Ramos (cell line): ENCODE results near the gene PHACTR2.
"Not testable (repeated sequence)": the region's sequence is repeated elsewhere in the genome, so short reads cannot be mapped to it uniquely, and the experiment has no call there.

Experiments
- in situ Hi-C: fragments of 300-500 bp; cut with MboI; formaldehyde crosslinking; loops from one replicate; pipeline ENCODE4 v1.14.3; 2022; ENCODE audit warnings: low sequenced_read_pairs; ENCODE audit not compliant: unreplicated experiment

The PHACTR2 gene

DNA sequence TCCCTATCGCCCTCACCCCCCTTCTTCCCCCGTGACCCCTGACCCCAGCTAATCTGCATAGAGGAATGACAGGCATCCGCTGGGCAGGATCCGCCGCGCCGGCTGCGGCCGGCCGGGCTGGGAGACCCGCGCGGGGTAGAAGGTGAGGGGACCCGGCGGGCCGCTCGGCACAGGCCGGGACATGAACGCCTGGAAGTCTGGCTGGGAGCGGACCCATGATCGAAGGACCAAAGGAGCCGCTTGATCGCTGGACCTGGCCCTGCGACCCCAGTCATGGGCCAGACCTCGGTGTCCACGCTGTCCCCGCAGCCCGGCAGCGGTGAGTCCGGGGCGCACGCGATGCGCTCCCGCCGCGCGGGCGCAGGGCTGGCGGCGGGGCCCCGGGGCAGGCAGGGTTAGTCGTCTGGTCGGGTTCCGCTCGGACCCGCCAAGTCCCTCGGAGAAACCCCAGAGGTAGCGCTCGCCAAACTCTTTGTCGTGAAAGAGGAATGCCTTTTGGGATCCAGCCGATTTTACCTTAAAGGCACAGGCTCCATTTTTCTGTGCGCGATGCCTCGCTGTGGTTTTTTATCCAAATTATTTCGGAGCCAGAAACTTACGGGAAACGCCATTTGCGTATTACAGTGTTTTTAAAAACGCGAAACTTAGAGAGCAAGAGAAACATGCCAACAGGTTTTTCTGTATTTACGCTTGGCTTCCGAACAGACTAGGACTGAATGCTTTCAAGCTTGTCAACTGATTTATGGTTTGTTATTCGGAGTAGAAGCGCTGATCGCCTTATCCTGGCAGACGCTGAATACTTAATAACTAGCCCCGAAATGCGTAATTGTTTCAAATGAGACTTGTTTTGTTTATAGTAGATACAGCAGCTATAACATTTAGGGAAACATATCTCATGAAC is at the start of gene PHACTR2:
PHACTR2 (plus strand) TSS at position 75 of the 901 bp plus-strand sequence; CDS start at position 274, 199 bp downstream.
- in situ Hi-C loops = no loop called here

- in situ Hi-C loops = no loop called here
Measured at GRCh38 chr6:143629104-143630080, 48.4 kb upstream of the PHACTR2 start.

- in situ Hi-C loops = not testable (repeated sequence)
Measured at GRCh38 chr6:143631196-143631595, 46.6 kb upstream of the PHACTR2 start.

DNA sequence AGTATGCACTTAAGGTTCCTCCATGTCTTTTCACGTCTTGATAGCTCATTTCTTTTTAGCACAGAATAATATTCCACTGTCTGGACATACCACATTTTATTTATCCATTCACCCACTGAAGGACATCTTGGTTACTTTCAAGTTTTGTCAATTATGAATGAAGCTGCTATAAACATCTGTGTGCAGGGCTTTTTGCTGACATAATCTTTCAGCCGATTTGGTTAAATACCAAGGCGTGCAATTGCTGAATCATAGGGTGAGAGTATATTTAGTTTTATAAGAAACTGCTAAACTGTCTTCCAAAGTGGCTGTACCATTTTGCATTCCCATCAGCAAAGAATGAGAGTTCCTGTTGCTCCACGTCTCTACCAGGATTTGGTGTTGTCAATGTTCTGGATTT is 44.9 kb upstream of the PHACTR2 start:
- in situ Hi-C loops = no loop called here

DNA sequence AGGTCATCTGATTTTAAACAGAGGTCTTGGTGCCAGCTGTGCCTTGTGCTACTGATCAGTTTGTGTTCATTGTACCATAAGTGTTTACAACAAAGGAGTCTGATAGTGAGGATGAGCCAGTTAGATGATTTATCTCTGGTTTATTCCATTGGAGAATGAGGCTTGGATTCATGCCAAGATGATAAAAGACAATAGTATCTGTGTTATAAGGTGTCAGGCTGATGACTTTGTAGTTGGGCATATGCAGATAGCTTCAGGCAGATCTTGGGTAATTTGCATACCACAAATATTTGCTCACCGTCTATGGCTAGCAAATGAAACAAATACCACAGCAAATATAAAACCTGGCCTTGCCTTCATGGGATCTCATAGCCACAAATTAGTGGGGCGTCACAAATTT is 43.3 kb upstream of the PHACTR2 start:
- in situ Hi-C loops = no loop called here

GRCh38 chr6:143637691-143638090 is 40.1 kb upstream of the PHACTR2 start:
- in situ Hi-C loops = no loop called here

- in situ Hi-C loops = no loop called here
Measured at GRCh38 chr6:143642403-143642802, 35.4 kb upstream of the PHACTR2 start.

- in situ Hi-C loops = no loop called here
Measured at GRCh38 chr6:143647191-143647590, 30.6 kb upstream of the PHACTR2 start.

DNA sequence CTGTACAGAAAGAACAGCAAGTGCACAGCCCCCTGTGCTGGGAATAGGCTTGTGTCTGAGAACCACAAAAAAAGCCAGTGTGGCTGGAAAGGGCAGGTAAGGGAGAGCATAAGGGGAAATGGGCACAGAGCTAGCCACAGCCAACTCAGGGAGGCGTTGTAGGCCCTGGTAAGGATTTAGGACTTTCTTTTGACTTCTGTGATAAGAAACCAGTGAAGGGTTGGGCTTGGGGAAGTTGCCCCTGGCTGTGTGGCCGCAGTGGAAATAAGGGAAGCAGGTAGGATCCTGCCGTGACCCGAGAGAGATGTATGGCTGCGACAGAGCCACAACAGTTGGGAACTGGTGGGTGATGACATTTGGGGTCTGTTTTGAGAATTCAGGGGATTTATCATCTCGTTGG is 30.0 kb upstream of the PHACTR2 start:
- in situ Hi-C loops = no loop called here

GRCh38 chr6:143649319-143649718 is 28.4 kb upstream of the PHACTR2 start:
- in situ Hi-C loops = not testable (repeated sequence)

GRCh38 chr6:143651328-143651727 is 26.4 kb upstream of the PHACTR2 start:
- in situ Hi-C loops = not testable (repeated sequence)

- in situ Hi-C loops = no loop called here
Measured at GRCh38 chr6:143652841-143653331, 24.9 kb upstream of the PHACTR2 start.

DNA sequence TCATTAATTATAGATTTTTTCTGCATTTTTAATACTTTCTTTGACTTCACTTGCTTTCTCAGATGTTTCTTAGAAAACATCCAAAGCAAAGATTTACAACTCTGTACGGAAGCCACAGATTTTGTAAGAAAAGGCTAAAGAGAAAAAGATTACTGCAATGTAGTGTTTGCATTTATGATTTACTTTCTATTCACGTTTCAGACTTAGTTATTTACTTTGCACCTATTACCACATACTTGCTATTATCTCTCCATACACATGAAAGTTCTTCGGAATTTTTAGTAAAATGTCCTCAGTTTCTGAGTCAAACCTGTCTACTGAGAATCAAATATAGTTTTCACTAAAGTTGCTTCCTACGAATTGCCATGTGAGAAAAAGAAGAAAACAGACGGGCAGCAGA is 22.2 kb upstream of the PHACTR2 start:
- in situ Hi-C loops = no loop called here

DNA sequence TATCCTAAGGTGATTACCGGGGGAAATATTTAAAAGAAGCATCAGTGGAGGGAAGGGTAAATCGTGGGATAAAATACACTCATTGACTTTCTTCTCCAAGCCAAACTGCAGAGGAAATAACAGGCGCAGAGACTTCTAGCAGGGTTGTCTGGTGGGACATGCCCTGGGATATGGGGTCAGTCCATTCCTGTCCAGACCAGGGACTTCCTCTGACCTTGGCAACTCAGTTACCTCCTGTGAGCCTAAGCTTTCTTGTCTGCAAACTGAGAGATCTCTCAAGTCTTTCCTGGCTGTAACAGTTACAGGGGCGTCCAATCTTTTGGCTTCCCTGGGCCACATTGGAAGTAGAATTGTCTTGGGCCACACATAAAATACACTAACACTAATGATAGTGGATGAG is 21.7 kb upstream of the PHACTR2 start:
- in situ Hi-C loops = no loop called here

GRCh38 chr6:143657809-143658208 is 20.0 kb upstream of the PHACTR2 start:
- in situ Hi-C loops = no loop called here

- in situ Hi-C loops = not testable (repeated sequence)
Measured at GRCh38 chr6:143660170-143660569, 17.6 kb upstream of the PHACTR2 start.

- in situ Hi-C loops = no loop called here
Measured at GRCh38 chr6:143664171-143664570, 13.6 kb upstream of the PHACTR2 start.

DNA sequence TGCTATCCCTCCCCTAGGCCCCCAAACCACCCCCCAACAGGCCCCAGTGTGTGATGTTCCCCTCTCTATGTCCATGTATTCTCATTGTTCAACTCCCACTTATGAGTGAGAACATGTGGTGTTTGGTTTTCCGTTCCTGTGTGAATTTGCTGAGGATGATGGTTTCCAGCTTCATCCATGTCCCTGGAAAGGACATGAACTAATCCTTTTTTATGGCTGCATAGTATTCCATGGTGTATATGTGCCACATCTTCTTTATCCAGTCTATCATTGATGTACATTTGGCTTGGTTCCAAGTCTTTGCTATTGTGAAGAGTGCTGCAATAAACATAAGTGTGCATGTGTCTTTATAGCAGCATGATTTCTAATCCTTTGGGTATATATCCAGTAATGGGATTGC is 11.8 kb upstream of the PHACTR2 start:
- in situ Hi-C loops = not testable (repeated sequence)

GRCh38 chr6:143669483-143669882 is 8.3 kb upstream of the PHACTR2 start:
- in situ Hi-C loops = not testable (repeated sequence)

DNA sequence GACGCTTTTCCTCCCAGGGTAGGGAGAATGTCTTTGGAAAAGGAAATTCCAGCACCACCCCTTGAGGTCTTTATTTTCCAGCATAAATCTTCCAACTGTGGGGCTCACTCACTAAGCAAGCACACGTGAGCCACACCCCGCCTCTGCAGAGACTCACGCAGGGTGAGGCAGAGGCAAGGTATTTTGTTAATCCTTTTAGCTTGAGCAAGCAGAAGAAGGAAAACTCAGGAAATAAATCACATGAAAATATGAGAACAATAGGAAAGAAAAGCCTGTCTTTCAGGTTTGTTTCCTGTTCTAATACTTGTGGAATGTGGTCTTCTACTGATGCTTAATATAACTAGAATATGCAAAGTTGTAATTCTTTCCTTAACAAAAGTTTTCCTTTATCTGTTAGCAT is 4.1 kb upstream of the PHACTR2 start:
- in situ Hi-C loops = no loop called here
